OCI-LY7 (cell line): ENCODE data around the gene MEF2C. TPM values are rescaled to one million over a fixed set of nuclear protein-coding genes. Genes with fewer than 3 reads are reported as not detected.

ENCODE experiments used
- BruUV-seq: library from RNA; stranded (reverse); fragments of 400-500 nt; replicated peaks from 2 replicates; lab custom pipeline; 2021; lab: Mats Ljungman, UMichigan
- CTCF ChIA-PET: fragments of 300-600 bp; sonication (Branson Sonifier 250); formaldehyde crosslinking; loops from one replicate; lab custom pipeline; 2022; ENCODE audit warnings: antibody characterized with exemption; ENCODE audit not compliant: unreplicated experiment; lab: Charles Lee
- POLR2A ChIA-PET: fragments of 300-600 bp; sonication (Branson Sonifier 250); formaldehyde crosslinking; loops from one replicate; lab custom pipeline; 2022; ENCODE audit warnings: antibody characterized with exemption; lab: Charles Lee
- DNase-seq: peaks from one replicate; pipeline ENCODE4 v3.0.0-alpha.2; 2015; ENCODE audit warnings: low spot score
- H2AFZ ChIP-seq: fragments of 200-600 bp; sonication (generic), shearing (Covaris generic); 2 replicates; pipeline ENCODE4 v1.6.1; 2014; ENCODE audit warnings: mild to moderate bottlenecking, antibody characterized with exemption, low read length, moderate library complexity
- H3K27ac ChIP-seq: fragments of 200-600 bp; sonication (generic); 2 replicates; pipeline ENCODE4 v1.5.1; 2014; ENCODE audit warnings: mixed run types, low read depth, mild to moderate bottlenecking, moderate library complexity, low read length, inconsistent platforms; ENCODE audit not compliant: poor library complexity, severe bottlenecking
- H3K36me3 ChIP-seq: fragments of 200-600 bp; sonication (generic); 2 replicates; pipeline ENCODE4 v1.6.1; 2014; ENCODE audit warnings: mild to moderate bottlenecking, antibody characterized with exemption, low read length, moderate library complexity, mixed read lengths; ENCODE audit not compliant: insufficient read depth
- H3K4me1 ChIP-seq: fragments of 200-600 bp; sonication (generic); 2 replicates; pipeline ENCODE4 v1.5.1; 2014; ENCODE audit warnings: mild to moderate bottlenecking, low read length; ENCODE audit not compliant: insufficient read depth, poor library complexity, severe bottlenecking
- H3K4me2 ChIP-seq: fragments of 200-600 bp; sonication (generic); 2 replicates; pipeline ENCODE4 v1.6.1; 2014; ENCODE audit warnings: mild to moderate bottlenecking, low read length
- H3K4me3 ChIP-seq: fragments of 200-600 bp; sonication (generic); 2 replicates; pipeline ENCODE4 v1.5.1; 2014; ENCODE audit warnings: mild to moderate bottlenecking, low read depth, low read length; ENCODE audit not compliant: poor library complexity, severe bottlenecking
- H3K79me2 ChIP-seq: fragments of 200-600 bp; sonication (generic); 2 replicates; pipeline ENCODE4 v1.6.1; 2016; ENCODE audit warnings: low read depth, mild to moderate bottlenecking, low read length, moderate library complexity, mixed read lengths; ENCODE audit not compliant: insufficient read depth
- H3K9me2 ChIP-seq: fragments of 200-600 bp; sonication (generic); 2 replicates; pipeline ENCODE4 v1.6.1; 2016; ENCODE audit warnings: mild to moderate bottlenecking, low read length, mixed read lengths; ENCODE audit not compliant: insufficient read depth
- H3K9me3 ChIP-seq: fragments of 200-600 bp; sonication (generic); 2 replicates; pipeline ENCODE4 v1.6.1; 2014; ENCODE audit warnings: mild to moderate bottlenecking, mixed run types, low read length, mixed read lengths
- H4K20me1 ChIP-seq: fragments of 200-600 bp; sonication (generic); 2 replicates; pipeline ENCODE4 v1.6.1; 2014; ENCODE audit warnings: mild to moderate bottlenecking, antibody characterized with exemption, low read length, moderate library complexity, mixed read lengths; ENCODE audit not compliant: insufficient read depth
- CTCF ChIP-seq: fragments of 200-600 bp; sonication (generic); conservative IDR thresholded peaks from 2 replicates; pipeline ENCODE4 v1.5.1; 2014; ENCODE audit warnings: mild to moderate bottlenecking, antibody characterized with exemption, low read length, moderate library complexity, mixed read lengths
- EZH2phosphoT487 ChIP-seq: fragments of 200-600 bp; sonication (generic); IDR thresholded peaks from 2 replicates; pipeline ENCODE4 v1.6.1; 2018; ENCODE audit warnings: low read depth, borderline replicate concordance, mild to moderate bottlenecking, mixed run types, antibody characterized with exemption, low read length, moderate library complexity, mixed read lengths
- intact Hi-C: fragments of 100-400 bp; cut with micrococcal nuclease; formaldehyde crosslinking; loops from one replicate; pipeline ENCODE4 v1.10.0; 2022; ENCODE audit not compliant: unreplicated experiment
- total RNA-seq, 2 experiments: library from RNA; depleted of rRNA in 1 of 2; stranded (reverse); fragments of >200 nt in 1 of 2; shearing (Covaris generic) in 1 of 2; gene quantifications; 2 replicates each; pipeline ENCODE4 v1.2.3, GENCODE V29; 2014 to 2022

MEF2C gene
- total RNA-seq, 2 experiments from 2014 or later: 5.5 to 57.6 TPM

GRCh38 chr5:88708682-88709398 lies 174.1 kb downstream of the MEF2C start:
- ChIA-PET POLR2A (interaction anchor here (0.6 to 1.4 kb wide), 2 partner anchors 11 to 689 kb away, joined by 3 to 4 read pairs; no protein-coding TSS in a partner anchor), CTCF (no interaction called here)
- no peak for TF ChIP-seq EZH2phosphoT487
- no peak for TF ChIP-seq CTCF
- intact Hi-C loops: no loop called here
- Histone ChIP-seq H3K4me3 (no peak overlapping the region), H2AFZ (no peak overlapping the region), H3K4me2 (no peak overlapping the region), H4K20me1 (no peaks in the 10 kb centered on the region), H3K27ac (no peak overlapping the region), H3K79me2 (no peaks in the 10 kb centered on the region), H3K36me3 (no peaks in the 10 kb centered on the region), H3K4me1 (no peaks in the 10 kb centered on the region), H3K9me2 (no peaks in the 10 kb centered on the region), H3K9me3 (no peaks in the 10 kb centered on the region)
- BruUV-seq: no TSS peak
- no peak for DNase-seq

- TF ChIP-seq EZH2phosphoT487: no peak
- TF ChIP-seq CTCF: no peak
- BruUV-seq: no TSS peak
- Histone ChIP-seq H3K36me3 (no peaks in the 10 kb centered on the region), H2AFZ (no peak overlapping the region), H3K79me2 (no peaks in the 10 kb centered on the region), H3K9me3 (no peaks in the 10 kb centered on the region), H3K4me3 (no peak overlapping the region), H4K20me1 (no peaks in the 10 kb centered on the region), H3K9me2 (no peaks in the 10 kb centered on the region), H3K4me2 (no peak overlapping the region), H3K27ac (no peak overlapping the region), H3K4me1 (no peaks in the 10 kb centered on the region)
- DNase-seq: no peak
- ChIA-PET POLR2A (interaction anchor here (0.9 to 1.1 kb wide), 2 partner anchors 21 to 48 kb away, joined by 3 to 4 read pairs; no protein-coding TSS in a partner anchor), CTCF (no interaction called here)
- intact Hi-C loops: no loop called here
Observed at GRCh38 chr5:88708021-88708420, 175.0 kb downstream of the MEF2C start.
